ENCODE measurements around the gene IL1F10. TPM values are rescaled to one million over a fixed set of nuclear protein-coding genes. Genes with fewer than 3 reads are reported as not detected.

IL1F10 gene
- total and polyA plus RNA-seq, 2 of the 13 experiments (the other 11 are each of a cell fraction or from before 2014, with no cell fraction given) = not detected

- Histone ChIP-seq H4K20me1 (ENCODE audit: insufficient read depth, low read length) (no peaks in the 10 kb centered on the region), H2AFZ (ENCODE audit: low read length) (no peak overlapping the region), H3K4me1 (ENCODE audit: insufficient read depth, low read length) (peaks cover 47% of the 10 kb centered on the region), H3K36me3 (replicated peaks in 1 of 2; ENCODE audit: control insufficient read depth in 1 of 2, insufficient read depth in 2 of 2, low read length in 2 of 2) (no peaks in the 10 kb centered on the region), H3K27me3 (ENCODE audit: control insufficient read depth in 1 of 2, insufficient read depth in 2 of 2, low read length in 2 of 2) (peaks cover 2 to 35% of the 10 kb centered on the region in 2 experiments; a peak in 4 of 5 replicates), H3K4me2 (ENCODE audit: low read depth, low read length) (no peak overlapping the region), H3K79me2 (ENCODE audit: insufficient read depth, low read length) (no peaks in the 10 kb centered on the region), H3K4me3 (replicated peaks in 1 of 3; ENCODE audit: insufficient read depth in 1 of 3, low read depth in 2 of 3, low read length in 3 of 3) (no peak overlapping the region), H3K9me3 (ENCODE audit: low read length) (no peaks in the 10 kb centered on the region), H3K9ac (ENCODE audit: insufficient read depth, low read depth, low read length) (no peak overlapping the region), H3K27ac (ENCODE audit: extremely low read length, insufficient read depth, low read length) (no peak overlapping the region)
- intact Hi-C loops (cut with micrococcal nuclease; ENCODE audit: unreplicated experiment) = no loop called here
- POLR2A ChIA-PET = no interaction called here
- no peak for ATAC-seq
- CTCF ChIA-PET (ENCODE audit: low intra/inter-chr PET ratio, low total read pairs) = interaction anchor here (1.4 kb wide), 1 partner anchor 33 kb away, joined by 4 read pairs; no protein-coding TSS in a partner anchor
- TF ChIP-seq ZNF558 (CRISPR knock-in tag; IDR thresholded peaks at IDR 0.05; ENCODE audit: borderline replicate concordance) (no peak), FOSL1 (CRISPR knock-in tag; IDR thresholded peaks at IDR 0.05; ENCODE audit: borderline replicate concordance) (no peak), MTERF4 (CRISPR knock-in tag; IDR thresholded peaks at IDR 0.05) (no peak), ZNF580 (CRISPR knock-in tag; IDR thresholded peaks at IDR 0.05; ENCODE audit: borderline replicate concordance, low read depth) (no peak), BCL6 (CRISPR knock-in tag; IDR thresholded peaks at IDR 0.05) (no peak), TGIF2 (CRISPR knock-in tag; IDR thresholded peaks at IDR 0.05) (no peak), ETV6 (CRISPR knock-in tag; conservative IDR thresholded peaks at IDR 0.05) (no peak), IRX3 (CRISPR knock-in tag; IDR thresholded peaks at IDR 0.05; ENCODE audit: borderline replicate concordance, low read depth) (no peak), PPARG (CRISPR knock-in tag; conservative IDR thresholded peaks at IDR 0.05) (no peak), ZMAT3 (CRISPR knock-in tag; conservative IDR thresholded peaks at IDR 0.05) (no peak)
- in situ Hi-C loops (cut with HindIII; ENCODE audit: extremely low pct_ligation_motif_present, low pct_unique_long_range_greater_than_20kb) = no loop called here
- DNase-seq (ENCODE audit: low spot score) = no peak
- WGBS (ENCODE audit: low lambda C conversion rate) = 46% methylated on average over 6 of the region's 6 CpGs
- no peak for FAIRE-seq
- BruUV-seq (replicated peaks) = no TSS peak
Measured at GRCh38 chr2:113112871-113113270, 45.1 kb downstream of the IL1F10 start.

Measured in HepG2 (cell line).